ENCODE measurements around the gene KRTAP5-3.

GRCh38 chr11:1652442-1652770, 44.1 kb upstream of the KRTAP5-3 start:
- TF ChIP-seq REST (IDR thresholded peaks at IDR 0.05; ENCODE audit: low read depth) (no peak), YY1 (IDR thresholded peaks at IDR 0.05; ENCODE audit: low read depth) (no peak), CEBPB (IDR thresholded peaks at IDR 0.05) (no peak), RAD21 (IDR thresholded peaks at IDR 0.05; ENCODE audit: low read depth) (no peak), USF1 (IDR thresholded peaks at IDR 0.05) (no peak), EP300 (IDR thresholded peaks at IDR 0.05; ENCODE audit: borderline replicate concordance) (no peak), TAF1 (IDR thresholded peaks at IDR 0.05; ENCODE audit: low read depth) (no peak), EGR1 (IDR thresholded peaks at IDR 0.05) (no peak), ZBTB7A (IDR thresholded peaks at IDR 0.05; ENCODE audit: low read depth) (no peak), MAX (IDR thresholded peaks at IDR 0.05) (no peak), TCF12 (IDR thresholded peaks at IDR 0.05; ENCODE audit: low read depth) (no peak), TEAD4 (IDR thresholded peaks at IDR 0.05) (no peak), FOXM1 (IDR thresholded peaks at IDR 0.05; ENCODE audit: borderline replicate concordance, low read depth) (no peak)
